D721Med (cell line): ENCODE data around the gene NAV2.

Experiments used
- DNase-seq: peaks from one replicate; pipeline ENCODE4 v3.0.0; 2011; ENCODE audit warnings: low spot score; ENCODE audit not compliant: insufficient read length
- FAIRE-seq: peaks from 2 replicates; lab custom pipeline; 2011; peaks lifted over from hg19 to GRCh38; lab: Jason Lieb, UNC
- TF ChIP-seq, protein P1 (sequence below): IDR thresholded peaks from 2 replicates; pipeline ENCODE4 v1.5.1; 2012; ENCODE audit warnings: mild to moderate bottlenecking, control low read depth; ENCODE audit not compliant: insufficient read depth; ENCODE audit errors: missing control alignments

NAV2 gene

DNA sequence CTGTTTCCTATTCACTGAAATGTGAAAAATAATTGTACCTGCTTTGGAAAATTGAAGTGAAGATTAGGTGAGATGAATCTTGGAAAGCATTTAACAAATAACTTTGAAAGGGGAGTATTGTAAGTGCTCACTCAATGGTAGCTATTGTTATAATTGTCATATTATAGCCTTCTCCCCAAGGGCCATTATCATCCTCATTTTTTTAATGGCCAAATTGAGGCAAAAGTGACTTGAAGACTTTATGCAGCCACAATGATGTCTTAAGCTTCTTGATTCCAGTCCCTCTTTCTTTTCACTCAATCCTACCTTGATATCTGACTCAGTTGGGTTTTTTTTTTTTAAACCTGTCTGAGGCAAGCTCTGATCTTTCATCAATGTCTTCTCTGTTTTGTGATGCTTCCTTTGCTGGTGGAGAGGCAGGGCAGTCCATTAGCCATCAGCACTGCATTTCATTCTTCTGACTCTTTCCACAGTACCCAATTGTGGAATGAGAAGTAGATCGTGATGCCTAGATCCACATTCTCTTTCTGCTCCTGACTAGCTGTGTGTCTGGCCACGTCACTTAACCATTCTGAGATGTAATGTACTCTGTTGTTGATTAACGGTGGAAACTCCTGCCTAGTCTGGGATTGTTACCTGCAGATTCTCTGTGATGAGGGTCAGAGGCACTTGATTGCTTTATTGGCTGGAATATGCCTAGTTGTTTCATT lies 346.3 kb downstream of the NAV2 start:
- no peak for DNase-seq
- TF ChIP-seq, protein P1, sequence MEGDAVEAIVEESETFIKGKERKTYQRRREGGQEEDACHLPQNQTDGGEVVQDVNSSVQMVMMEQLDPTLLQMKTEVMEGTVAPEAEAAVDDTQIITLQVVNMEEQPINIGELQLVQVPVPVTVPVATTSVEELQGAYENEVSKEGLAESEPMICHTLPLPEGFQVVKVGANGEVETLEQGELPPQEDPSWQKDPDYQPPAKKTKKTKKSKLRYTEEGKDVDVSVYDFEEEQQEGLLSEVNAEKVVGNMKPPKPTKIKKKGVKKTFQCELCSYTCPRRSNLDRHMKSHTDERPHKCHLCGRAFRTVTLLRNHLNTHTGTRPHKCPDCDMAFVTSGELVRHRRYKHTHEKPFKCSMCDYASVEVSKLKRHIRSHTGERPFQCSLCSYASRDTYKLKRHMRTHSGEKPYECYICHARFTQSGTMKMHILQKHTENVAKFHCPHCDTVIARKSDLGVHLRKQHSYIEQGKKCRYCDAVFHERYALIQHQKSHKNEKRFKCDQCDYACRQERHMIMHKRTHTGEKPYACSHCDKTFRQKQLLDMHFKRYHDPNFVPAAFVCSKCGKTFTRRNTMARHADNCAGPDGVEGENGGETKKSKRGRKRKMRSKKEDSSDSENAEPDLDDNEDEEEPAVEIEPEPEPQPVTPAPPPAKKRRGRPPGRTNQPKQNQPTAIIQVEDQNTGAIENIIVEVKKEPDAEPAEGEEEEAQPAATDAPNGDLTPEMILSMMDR, result no peak
- FAIRE-seq, result no peak

DNA sequence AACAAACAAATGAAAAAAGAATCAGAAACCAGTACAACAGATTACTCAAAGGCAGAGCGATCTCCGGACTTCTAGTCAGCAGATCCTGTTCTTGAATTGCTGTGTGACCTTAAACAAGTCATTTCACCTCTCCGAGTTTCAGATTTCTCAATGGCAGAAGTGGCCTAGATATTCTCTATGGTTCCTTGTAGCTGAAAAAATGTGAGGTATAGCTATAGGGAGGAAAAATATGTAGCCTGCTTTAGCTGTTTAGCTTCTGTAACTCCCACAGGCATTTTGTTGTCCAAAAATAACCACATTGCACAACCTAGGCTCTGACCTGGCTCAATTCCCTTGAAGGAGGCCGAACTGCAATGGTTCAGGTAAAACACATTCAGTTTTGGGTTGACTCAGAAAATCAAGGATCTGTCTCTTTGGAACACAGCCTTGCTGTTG lies 347.0 kb downstream of the NAV2 start:
- DNase-seq (no peak), FAIRE-seq (no peak)

DNA sequence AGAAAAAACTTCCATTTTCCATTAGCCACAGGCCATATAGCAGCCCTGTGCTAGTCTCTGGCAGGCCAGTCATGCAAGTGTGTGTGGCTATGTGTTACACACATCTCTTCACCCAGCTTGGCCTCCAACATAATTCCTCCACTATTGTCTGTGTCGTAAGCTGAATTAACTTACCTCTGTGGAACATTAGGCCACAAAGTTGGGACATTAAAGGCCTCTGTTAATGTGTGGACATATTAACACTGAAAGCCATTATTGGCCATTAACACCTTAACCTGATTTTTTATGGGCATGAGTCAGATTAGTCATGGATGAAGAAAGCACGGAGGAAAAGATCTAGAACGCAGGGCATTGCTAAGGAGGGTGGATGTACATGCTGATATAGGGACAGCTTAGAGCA lies 347.5 kb downstream of the NAV2 start:
- FAIRE-seq, result no peak
- DNase-seq, result no peak
- TF ChIP-seq, protein P1, result no peak

More for the DNA sequence above, 347.0 kb downstream of the NAV2 start:
- TF ChIP-seq, protein P1, result no peak

DNA sequence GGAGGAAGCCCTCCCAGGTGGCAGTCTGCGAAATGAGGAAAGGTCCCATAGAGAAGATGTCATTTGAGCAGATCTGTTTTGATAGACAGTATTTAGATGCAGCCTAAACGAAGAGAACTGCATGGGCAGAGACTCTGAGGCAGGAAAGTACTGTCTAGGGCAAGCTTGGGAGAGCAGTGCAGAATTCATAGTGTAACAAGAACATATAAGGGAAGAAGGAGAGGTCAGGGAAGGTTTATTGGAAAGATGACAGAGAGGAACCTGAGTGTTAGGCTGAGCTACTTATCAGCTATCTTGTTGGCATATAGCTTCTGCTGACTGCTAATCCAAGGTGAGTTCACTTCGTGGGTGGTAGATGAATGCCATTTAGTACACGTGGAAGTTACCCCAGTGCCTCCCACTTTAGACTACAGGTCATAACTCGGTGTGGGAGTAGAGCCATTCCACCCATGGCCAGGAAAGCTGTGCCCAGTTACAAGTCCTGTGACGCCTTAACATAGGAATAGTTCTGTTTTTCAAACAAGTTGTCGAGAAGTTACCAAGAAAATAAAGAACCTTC lies 348.1 kb downstream of the NAV2 start:
- TF ChIP-seq, protein P1, result no peak
- FAIRE-seq (no peak), DNase-seq (no peak)

DNA sequence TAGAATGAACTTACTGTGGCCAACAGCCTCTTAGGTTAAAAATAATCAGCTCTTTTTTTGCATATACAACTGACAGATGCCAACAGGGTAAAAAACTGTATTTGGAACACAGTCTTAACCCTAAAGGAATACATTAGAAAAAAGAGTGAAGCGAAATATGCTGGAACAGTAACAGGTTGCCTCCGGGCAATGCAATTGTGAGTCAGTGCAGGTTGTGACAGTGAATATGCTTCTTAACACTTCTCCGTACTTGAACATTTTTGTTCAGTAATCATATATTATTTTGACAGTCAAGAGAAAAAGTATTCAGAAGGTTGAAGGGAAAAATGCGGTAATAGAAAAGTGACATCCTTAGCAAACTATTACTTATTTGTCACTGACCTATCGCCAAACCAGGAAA lies 349.1 kb downstream of the NAV2 start:
- TF ChIP-seq, protein P1, result no peak
- DNase-seq (no peak), FAIRE-seq (no peak)

DNA sequence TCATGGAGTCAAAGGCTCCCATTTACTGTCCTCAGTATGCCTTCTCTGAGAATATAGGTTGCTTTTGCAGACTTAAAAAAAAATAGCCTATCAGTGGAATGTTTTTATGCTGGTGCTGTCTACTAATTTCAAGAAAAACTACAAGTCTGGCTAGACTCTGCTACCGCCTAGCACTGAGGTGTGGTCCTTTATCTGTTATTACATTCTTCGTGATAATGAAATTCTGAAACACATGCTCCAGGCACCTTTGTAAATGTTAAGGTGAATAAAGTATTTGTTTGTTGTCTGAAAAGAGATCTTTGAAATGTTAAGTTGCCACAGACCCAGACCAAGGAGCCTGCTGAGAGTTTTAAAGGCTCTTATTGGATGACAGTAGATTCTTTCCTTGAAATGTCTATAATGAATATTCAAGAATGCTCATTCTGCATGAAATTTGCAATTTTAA lies 352.3 kb downstream of the NAV2 start:
- TF ChIP-seq, protein P1, result no peak
- FAIRE-seq (no peak), DNase-seq (no peak)

DNA sequence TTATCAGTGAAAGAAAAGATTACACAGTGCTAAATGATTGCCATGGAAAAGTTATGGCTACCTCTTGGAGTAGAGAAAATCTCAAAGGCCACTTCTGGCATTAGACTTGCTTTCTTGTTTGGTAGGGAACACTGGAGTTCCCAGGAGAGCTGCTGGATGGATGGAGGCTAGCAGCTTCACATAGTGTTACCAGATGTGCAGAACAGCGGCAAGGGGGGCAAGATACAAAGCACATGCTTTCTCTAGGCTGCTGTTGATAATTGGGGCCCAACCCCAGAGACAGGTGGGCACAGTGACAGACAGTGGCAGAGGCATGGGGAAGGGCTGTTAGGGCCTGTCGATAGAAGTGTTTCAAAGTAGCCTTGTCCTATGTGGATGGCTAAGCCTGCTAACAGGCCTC lies 352.8 kb downstream of the NAV2 start:
- TF ChIP-seq, protein P1, result no peak
- DNase-seq (no peak), FAIRE-seq (no peak)
